Loucy (cell line): ENCODE results near the gene AFF2.

Experiments used
- H2AFZ ChIP-seq: fragments of 200-600 bp; sonication (generic); 2 replicates; pipeline ENCODE4 v1.6.0; 2016; ENCODE audit warnings: antibody characterized with exemption, mild to moderate bottlenecking, low read length, moderate library complexity
- H3F3A ChIP-seq: fragments of 200-600 bp; 2 replicates; pipeline ENCODE4 v1.6.0; 2016; ENCODE audit warnings: antibody characterized with exemption, low read depth, mild to moderate bottlenecking
- H3K27me3 ChIP-seq: fragments of 200-600 bp; sonication (generic); 2 replicates; pipeline ENCODE4 v1.6.1; 2014; ENCODE audit warnings: low read length, mild to moderate bottlenecking; ENCODE audit not compliant: insufficient read depth, poor library complexity, severe bottlenecking
- H3K36me3 ChIP-seq: fragments of 200-600 bp; sonication (generic); 2 replicates; pipeline ENCODE4 v1.6.1; 2016; ENCODE audit warnings: low read length; ENCODE audit not compliant: insufficient read depth
- H3K4me1 ChIP-seq: fragments of 200-600 bp; sonication (generic); 2 replicates; pipeline ENCODE4 v1.5.1; 2014; ENCODE audit warnings: low read length, mild to moderate bottlenecking; ENCODE audit not compliant: insufficient read depth, poor library complexity, severe bottlenecking
- H3K4me2 ChIP-seq: fragments of 200-600 bp; sonication (generic); 2 replicates; pipeline ENCODE4 v1.6.0; 2014; ENCODE audit warnings: antibody characterized with exemption, low read length, low read depth, mild to moderate bottlenecking; ENCODE audit not compliant: poor library complexity, severe bottlenecking
- H3K4me3 ChIP-seq: fragments of 200-600 bp; sonication (generic); 2 replicates; pipeline ENCODE4 v1.5.1; 2014; ENCODE audit warnings: low read length, mild to moderate bottlenecking, mixed read lengths; ENCODE audit not compliant: poor library complexity, severe bottlenecking
- H3K79me2 ChIP-seq: fragments of 200-600 bp; sonication (generic); 2 replicates; pipeline ENCODE4 v1.6.1; 2014; ENCODE audit warnings: low read length; ENCODE audit not compliant: insufficient read depth
- H3K9ac ChIP-seq: fragments of 200-600 bp; sonication (generic); 2 replicates; pipeline ENCODE4 v1.6.0; 2014; ENCODE audit warnings: mild to moderate bottlenecking, low read depth, low read length, moderate library complexity; ENCODE audit not compliant: poor library complexity, severe bottlenecking
- H3K9me2 ChIP-seq: fragments of 200-600 bp; sonication (generic); replicated peaks from 2 replicates; pipeline ENCODE4 v1.6.1; 2016; ENCODE audit warnings: low read depth, low read length, mixed read lengths
- H3K9me3 ChIP-seq: fragments of 200-600 bp; sonication (generic); 2 replicates; pipeline ENCODE4 v1.6.1; 2014; ENCODE audit warnings: mild to moderate bottlenecking, antibody characterized with exemption, low read length, low read depth; ENCODE audit not compliant: insufficient read depth
- H4K20me1 ChIP-seq: fragments of 200-600 bp; sonication (generic); 2 replicates; pipeline ENCODE4 v1.6.0; 2014; ENCODE audit warnings: antibody characterized with exemption, low read length, mild to moderate bottlenecking; ENCODE audit not compliant: insufficient read depth, poor library complexity, severe bottlenecking
- EZH2phosphoT487 ChIP-seq: fragments of 200-600 bp; IDR thresholded peaks from 2 replicates; pipeline ENCODE4 v1.6.1; 2018; ENCODE audit warnings: antibody characterized with exemption, mild to moderate bottlenecking, moderate library complexity, borderline replicate concordance
- TF ChIP-seq, protein P1 (sequence below): fragments of 200-600 bp; sonication (generic); conservative IDR thresholded peaks from 2 replicates; pipeline ENCODE4 v1.5.1; 2014; ENCODE audit warnings: mild to moderate bottlenecking, antibody characterized with exemption, low read length

The AFF2 gene

GRCh38 chrX:148784137-148784536 is 283.7 kb downstream of the AFF2 start:
- Histone ChIP-seq H3K9ac (no peak overlapping the region), H3K9me2 (no peaks in the 10 kb centered on the region), H3F3A (no peaks in the 10 kb centered on the region), H4K20me1 (peaks cover 7% of the 10 kb centered on the region), H3K9me3 (no peaks in the 10 kb centered on the region), H3K27me3 (no peaks in the 10 kb centered on the region), H3K4me1 (no peaks in the 10 kb centered on the region), H3K36me3 (no peaks in the 10 kb centered on the region), H3K4me2 (no peak overlapping the region), H2AFZ (no peak overlapping the region), H3K79me2 (peaks cover 17% of the 10 kb centered on the region), H3K4me3 (no peak overlapping the region)
- no peak for TF ChIP-seq EZH2phosphoT487
- TF ChIP-seq, protein P1, sequence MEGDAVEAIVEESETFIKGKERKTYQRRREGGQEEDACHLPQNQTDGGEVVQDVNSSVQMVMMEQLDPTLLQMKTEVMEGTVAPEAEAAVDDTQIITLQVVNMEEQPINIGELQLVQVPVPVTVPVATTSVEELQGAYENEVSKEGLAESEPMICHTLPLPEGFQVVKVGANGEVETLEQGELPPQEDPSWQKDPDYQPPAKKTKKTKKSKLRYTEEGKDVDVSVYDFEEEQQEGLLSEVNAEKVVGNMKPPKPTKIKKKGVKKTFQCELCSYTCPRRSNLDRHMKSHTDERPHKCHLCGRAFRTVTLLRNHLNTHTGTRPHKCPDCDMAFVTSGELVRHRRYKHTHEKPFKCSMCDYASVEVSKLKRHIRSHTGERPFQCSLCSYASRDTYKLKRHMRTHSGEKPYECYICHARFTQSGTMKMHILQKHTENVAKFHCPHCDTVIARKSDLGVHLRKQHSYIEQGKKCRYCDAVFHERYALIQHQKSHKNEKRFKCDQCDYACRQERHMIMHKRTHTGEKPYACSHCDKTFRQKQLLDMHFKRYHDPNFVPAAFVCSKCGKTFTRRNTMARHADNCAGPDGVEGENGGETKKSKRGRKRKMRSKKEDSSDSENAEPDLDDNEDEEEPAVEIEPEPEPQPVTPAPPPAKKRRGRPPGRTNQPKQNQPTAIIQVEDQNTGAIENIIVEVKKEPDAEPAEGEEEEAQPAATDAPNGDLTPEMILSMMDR = no peak

- Histone ChIP-seq H3K79me2 (peaks cover 17% of the 10 kb centered on the region), H4K20me1 (peaks cover 7% of the 10 kb centered on the region), H3K27me3 (no peaks in the 10 kb centered on the region), H3K9me2 (no peaks in the 10 kb centered on the region), H3K9ac (no peak overlapping the region), H3K4me2 (no peak overlapping the region), H2AFZ (no peak overlapping the region), H3K36me3 (no peaks in the 10 kb centered on the region), H3K9me3 (no peaks in the 10 kb centered on the region), H3F3A (no peaks in the 10 kb centered on the region), H3K4me1 (no peaks in the 10 kb centered on the region), H3K4me3 (no peak overlapping the region)
- no peak for TF ChIP-seq EZH2phosphoT487
- TF ChIP-seq, protein P1 = no peak
These were observed 284.4 kb downstream of the AFF2 start for GRCh38 chrX:148784856-148785255.

- no peak overlapping the region for H3K9ac ChIP-seq
- peaks cover 17% of the 10 kb centered on the region for H3K79me2 ChIP-seq
- no peaks in the 10 kb centered on the region for H3K36me3 ChIP-seq
- H3F3A ChIP-seq = no peaks in the 10 kb centered on the region
- no peaks in the 10 kb centered on the region for H3K9me2 ChIP-seq
- H4K20me1 ChIP-seq = peaks cover 7% of the 10 kb centered on the region
- no peak overlapping the region for H3K4me3 ChIP-seq
- no peak overlapping the region for H3K4me2 ChIP-seq
- no peak overlapping the region for H2AFZ ChIP-seq
- no peaks in the 10 kb centered on the region for H3K4me1 ChIP-seq
- no peaks in the 10 kb centered on the region for H3K9me3 ChIP-seq
- TF ChIP-seq EZH2phosphoT487 = no peak
- TF ChIP-seq, protein P1 = no peak
- H3K27me3 ChIP-seq = no peaks in the 10 kb centered on the region
These were observed 284.8 kb downstream of the AFF2 start for GRCh38 chrX:148785256-148785655.
